Ecto neural progenitor cell (in vitro differentiated cells): Measurements from ENCODE around the gene SMIM8.

ENCODE experiments used
- DNase-seq: peaks from one replicate; pipeline ENCODE4 v3.0.0-alpha.2; 2018; ENCODE audit warnings: low spot score

SMIM8 gene

DNA sequence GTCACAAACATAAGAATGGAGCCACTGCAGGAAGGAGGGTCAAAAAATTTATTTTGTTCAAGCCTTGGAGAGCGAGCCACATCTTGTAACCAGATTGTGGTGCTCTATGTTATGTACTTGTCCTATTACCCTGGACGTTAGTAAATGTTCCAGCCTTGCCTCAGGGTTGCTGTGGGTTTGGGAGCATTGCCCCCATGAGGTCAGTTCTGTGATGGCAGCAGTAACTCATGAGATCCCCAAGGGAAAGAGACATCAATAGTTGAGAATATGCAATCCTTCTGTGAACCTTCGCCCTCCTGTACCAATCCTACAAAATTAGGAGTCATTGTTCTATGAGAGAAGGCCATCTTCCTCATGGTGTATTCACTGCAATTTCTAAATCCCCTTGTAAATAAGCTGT is 68.9 kb downstream of the SMIM8 start:
- peak; percentile 58 for DNase-seq
